Measurements from ENCODE around the gene RPP30.

DNA sequence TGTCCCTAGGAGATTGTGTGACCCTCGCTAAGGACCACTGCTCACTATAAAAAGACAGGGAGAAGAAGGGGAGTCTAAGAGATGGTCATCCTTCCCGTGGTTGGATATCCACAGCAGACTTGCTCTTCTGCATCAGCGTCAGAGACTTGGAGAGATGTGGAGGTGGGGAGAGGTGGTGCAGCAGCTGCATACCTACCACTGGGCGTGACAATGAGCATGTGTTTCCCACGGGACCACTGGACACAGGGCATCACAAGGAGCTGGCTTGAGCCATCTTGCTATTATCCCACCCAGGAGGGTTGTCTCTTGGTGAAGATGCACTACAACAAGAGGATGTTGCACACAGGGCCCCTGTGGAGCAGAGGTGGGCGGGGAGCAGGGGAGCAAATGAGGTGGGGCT is 67.9 kb downstream of the RPP30 start:
- TF ChIP-seq, protein P1, sequence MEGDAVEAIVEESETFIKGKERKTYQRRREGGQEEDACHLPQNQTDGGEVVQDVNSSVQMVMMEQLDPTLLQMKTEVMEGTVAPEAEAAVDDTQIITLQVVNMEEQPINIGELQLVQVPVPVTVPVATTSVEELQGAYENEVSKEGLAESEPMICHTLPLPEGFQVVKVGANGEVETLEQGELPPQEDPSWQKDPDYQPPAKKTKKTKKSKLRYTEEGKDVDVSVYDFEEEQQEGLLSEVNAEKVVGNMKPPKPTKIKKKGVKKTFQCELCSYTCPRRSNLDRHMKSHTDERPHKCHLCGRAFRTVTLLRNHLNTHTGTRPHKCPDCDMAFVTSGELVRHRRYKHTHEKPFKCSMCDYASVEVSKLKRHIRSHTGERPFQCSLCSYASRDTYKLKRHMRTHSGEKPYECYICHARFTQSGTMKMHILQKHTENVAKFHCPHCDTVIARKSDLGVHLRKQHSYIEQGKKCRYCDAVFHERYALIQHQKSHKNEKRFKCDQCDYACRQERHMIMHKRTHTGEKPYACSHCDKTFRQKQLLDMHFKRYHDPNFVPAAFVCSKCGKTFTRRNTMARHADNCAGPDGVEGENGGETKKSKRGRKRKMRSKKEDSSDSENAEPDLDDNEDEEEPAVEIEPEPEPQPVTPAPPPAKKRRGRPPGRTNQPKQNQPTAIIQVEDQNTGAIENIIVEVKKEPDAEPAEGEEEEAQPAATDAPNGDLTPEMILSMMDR (IDR thresholded peaks at IDR 0.05 in 2 of 3, conservative IDR thresholded peaks at IDR 0.05 in 1 of 3; ENCODE audit: insufficient read depth in 2 of 3, low read depth in 1 of 3, low read length in 3 of 3), result no peak
- TF ChIP-seq, protein P2, sequence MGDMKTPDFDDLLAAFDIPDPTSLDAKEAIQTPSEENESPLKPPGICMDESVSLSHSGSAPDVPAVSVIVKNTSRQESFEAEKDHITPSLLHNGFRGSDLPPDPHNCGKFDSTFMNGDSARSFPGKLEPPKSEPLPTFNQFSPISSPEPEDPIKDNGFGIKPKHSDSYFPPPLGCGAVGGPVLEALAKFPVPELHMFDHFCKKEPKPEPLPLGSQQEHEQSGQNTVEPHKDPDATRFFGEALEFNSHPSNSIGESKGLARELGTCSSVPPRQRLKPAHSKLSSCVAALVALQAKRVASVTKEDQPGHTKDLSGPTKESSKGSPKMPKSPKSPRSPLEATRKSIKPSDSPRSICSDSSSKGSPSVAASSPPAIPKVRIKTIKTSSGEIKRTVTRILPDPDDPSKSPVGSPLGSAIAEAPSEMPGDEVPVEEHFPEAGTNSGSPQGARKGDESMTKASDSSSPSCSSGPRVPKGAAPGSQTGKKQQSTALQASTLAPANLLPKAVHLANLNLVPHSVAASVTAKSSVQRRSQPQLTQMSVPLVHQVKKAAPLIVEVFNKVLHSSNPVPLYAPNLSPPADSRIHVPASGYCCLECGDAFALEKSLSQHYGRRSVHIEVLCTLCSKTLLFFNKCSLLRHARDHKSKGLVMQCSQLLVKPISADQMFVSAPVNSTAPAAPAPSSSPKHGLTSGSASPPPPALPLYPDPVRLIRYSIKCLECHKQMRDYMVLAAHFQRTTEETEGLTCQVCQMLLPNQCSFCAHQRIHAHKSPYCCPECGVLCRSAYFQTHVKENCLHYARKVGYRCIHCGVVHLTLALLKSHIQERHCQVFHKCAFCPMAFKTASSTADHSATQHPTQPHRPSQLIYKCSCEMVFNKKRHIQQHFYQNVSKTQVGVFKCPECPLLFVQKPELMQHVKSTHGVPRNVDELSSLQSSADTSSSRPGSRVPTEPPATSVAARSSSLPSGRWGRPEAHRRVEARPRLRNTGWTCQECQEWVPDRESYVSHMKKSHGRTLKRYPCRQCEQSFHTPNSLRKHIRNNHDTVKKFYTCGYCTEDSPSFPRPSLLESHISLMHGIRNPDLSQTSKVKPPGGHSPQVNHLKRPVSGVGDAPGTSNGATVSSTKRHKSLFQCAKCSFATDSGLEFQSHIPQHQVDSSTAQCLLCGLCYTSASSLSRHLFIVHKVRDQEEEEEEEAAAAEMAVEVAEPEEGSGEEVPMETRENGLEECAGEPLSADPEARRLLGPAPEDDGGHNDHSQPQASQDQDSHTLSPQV (IDR thresholded peaks at IDR 0.05), result no peak
- no peak for TF ChIP-seq CCAR2 (IDR thresholded peaks at IDR 0.05; ENCODE audit: low read depth, low read length)
- TF ChIP-seq FOXA1 (IDR thresholded peaks at IDR 0.05; ENCODE audit: borderline replicate concordance), result no peak
- TF ChIP-seq NR3C1 (CRISPR knock-in tag; IDR thresholded peaks at IDR 0.05), result no peak
- no peak for TF ChIP-seq ZNF699 (CRISPR knock-in tag; IDR thresholded peaks at IDR 0.05; ENCODE audit: insufficient replicate concordance)
- TF ChIP-seq SIN3A (IDR thresholded peaks at IDR 0.05; ENCODE audit: borderline replicate concordance in 2 of 2, control insufficient read depth in 1 of 2, low read depth in 2 of 2, low read length in 2 of 2), result no peak
- no peak for TF ChIP-seq GATA2 (CRISPR knock-in tag; IDR thresholded peaks at IDR 0.05)
- no peak for TF ChIP-seq SETDB1 (IDR thresholded peaks at IDR 0.05; ENCODE audit: low read length)
- TF ChIP-seq RCOR1 (IDR thresholded peaks at IDR 0.05; ENCODE audit: borderline replicate concordance in 1 of 2, low read depth in 2 of 2, low read length in 2 of 2), result no peak

Data from K562 (cell line).